MCF 10A (cell line): ENCODE results near the gene HELZ. TPM values are rescaled to one million over a fixed set of nuclear protein-coding genes. Genes with fewer than 3 reads are reported as not detected.

ENCODE experiments used
- BruUV-seq: library from RNA; stranded (reverse); fragments of 400-500 nt; replicated peaks from 2 replicates; lab custom pipeline; 2021; lab: Mats Ljungman, UMichigan
- CTCF ChIA-PET: fragments of 300-600 bp; sonication (Branson Sonifier 250); formaldehyde crosslinking; extraction: SDS; loops from one replicate; lab custom pipeline; 2021; ENCODE audit warnings: antibody characterized with exemption, inconsistent platforms; lab: Yijun Ruan, JAX
- POLR2A ChIA-PET: fragments of 300-600, 350-650 bp; sonication (Branson Sonifier 250); formaldehyde crosslinking; extraction: SDS; loops from one replicate; lab custom pipeline; 2020; ENCODE audit warnings: antibody characterized with exemption, inconsistent platforms; lab: Yijun Ruan, JAX
- DNase-seq: peaks from one replicate; pipeline ENCODE4 v3.0.0-alpha.2; 2018; ENCODE audit not compliant: unreplicated experiment
- H3K27ac Mint-ChIP-seq: one replicate; pipeline ENCODE4 v1.8.0; 2022; ENCODE audit warnings: mild to moderate bottlenecking, low read depth, mixed read lengths; ENCODE audit not compliant: unreplicated experiment
- H3K27me3 Mint-ChIP-seq: one replicate; pipeline ENCODE4 v1.8.0; 2022; ENCODE audit warnings: mixed read lengths; ENCODE audit not compliant: insufficient read depth, unreplicated experiment
- H3K36me3 Mint-ChIP-seq: one replicate; pipeline ENCODE4 v1.8.0; 2022; ENCODE audit warnings: mild to moderate bottlenecking, moderate library complexity, mixed read lengths; ENCODE audit not compliant: insufficient read depth, unreplicated experiment
- H3K4me1 Mint-ChIP-seq: one replicate; pipeline ENCODE4 v1.8.0; 2022; ENCODE audit warnings: mixed read lengths; ENCODE audit not compliant: insufficient read depth, unreplicated experiment
- H3K4me3 Mint-ChIP-seq: one replicate; pipeline ENCODE4 v1.8.0; 2022; ENCODE audit warnings: mild to moderate bottlenecking, moderate library complexity, mixed read lengths; ENCODE audit not compliant: unreplicated experiment
- H3K9me3 Mint-ChIP-seq: one replicate; pipeline ENCODE4 v1.8.0; 2022; ENCODE audit warnings: mixed read lengths; ENCODE audit not compliant: unreplicated experiment
- intact Hi-C: fragments of 100-400 bp; cut with micrococcal nuclease; formaldehyde crosslinking; loops from 2 replicates; pipeline ENCODE4 v1.14.1; 2022
- total RNA-seq: library from RNA; stranded (reverse); gene quantifications from 2 replicates; pipeline ENCODE4 v1.2.3, GENCODE V29; 2022
- TF ChIP-seq, protein P1 (sequence below): fragments of 200-600 bp; IDR thresholded peaks from one replicate; pipeline ENCODE4 v1.8.0; 2022; ENCODE audit warnings: antibody characterized with exemption, mild to moderate bottlenecking; ENCODE audit not compliant: unreplicated experiment

HELZ gene
- total RNA-seq, 1 experiment from 2014 or later, result 71.7 TPM

GRCh38 chr17:67049025-67049739, 195.8 kb downstream of the HELZ start:
- no peak for DNase-seq
- BruUV-seq, result no TSS peak
- H3K4me1 Mint-ChIP-seq, result peaks cover 9% of the 10 kb centered on the region
- no peaks in the 10 kb centered on the region for H3K36me3 Mint-ChIP-seq
- no peak overlapping the region for H3K27ac Mint-ChIP-seq
- TF ChIP-seq, protein P1, sequence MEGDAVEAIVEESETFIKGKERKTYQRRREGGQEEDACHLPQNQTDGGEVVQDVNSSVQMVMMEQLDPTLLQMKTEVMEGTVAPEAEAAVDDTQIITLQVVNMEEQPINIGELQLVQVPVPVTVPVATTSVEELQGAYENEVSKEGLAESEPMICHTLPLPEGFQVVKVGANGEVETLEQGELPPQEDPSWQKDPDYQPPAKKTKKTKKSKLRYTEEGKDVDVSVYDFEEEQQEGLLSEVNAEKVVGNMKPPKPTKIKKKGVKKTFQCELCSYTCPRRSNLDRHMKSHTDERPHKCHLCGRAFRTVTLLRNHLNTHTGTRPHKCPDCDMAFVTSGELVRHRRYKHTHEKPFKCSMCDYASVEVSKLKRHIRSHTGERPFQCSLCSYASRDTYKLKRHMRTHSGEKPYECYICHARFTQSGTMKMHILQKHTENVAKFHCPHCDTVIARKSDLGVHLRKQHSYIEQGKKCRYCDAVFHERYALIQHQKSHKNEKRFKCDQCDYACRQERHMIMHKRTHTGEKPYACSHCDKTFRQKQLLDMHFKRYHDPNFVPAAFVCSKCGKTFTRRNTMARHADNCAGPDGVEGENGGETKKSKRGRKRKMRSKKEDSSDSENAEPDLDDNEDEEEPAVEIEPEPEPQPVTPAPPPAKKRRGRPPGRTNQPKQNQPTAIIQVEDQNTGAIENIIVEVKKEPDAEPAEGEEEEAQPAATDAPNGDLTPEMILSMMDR, result no peak
- intact Hi-C loops, result no loop called here
- ChIA-PET POLR2A (no interaction called here), CTCF (no interaction called here)
- no peak overlapping the region for H3K4me3 Mint-ChIP-seq
- peaks cover 13% of the 10 kb centered on the region for H3K9me3 Mint-ChIP-seq
- H3K27me3 Mint-ChIP-seq, result no peaks in the 10 kb centered on the region

DNA sequence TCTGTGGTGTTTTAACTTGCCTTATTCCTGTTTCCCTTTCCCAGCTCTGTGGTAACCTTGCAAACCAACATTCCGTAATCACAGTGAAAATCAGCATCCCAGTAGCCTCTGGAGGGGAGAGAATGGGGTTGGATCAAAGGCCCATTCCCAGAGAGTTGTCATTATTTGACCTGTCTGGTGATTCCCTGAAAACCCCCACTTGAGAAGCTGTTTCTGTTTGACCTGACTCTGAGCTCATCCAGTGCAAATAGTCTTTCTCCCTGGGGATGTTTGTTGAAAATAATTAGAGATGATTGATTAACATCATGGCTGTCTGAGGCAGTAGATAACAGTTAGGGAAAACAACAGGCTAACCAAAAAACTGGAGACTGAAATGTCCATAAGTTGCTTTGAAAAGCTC, 197.6 kb downstream of the HELZ start:
- no peak overlapping the region for H3K27ac Mint-ChIP-seq
- intact Hi-C loops, result no loop called here
- peaks cover 13% of the 10 kb centered on the region for H3K9me3 Mint-ChIP-seq
- TF ChIP-seq, protein P1, result no peak
- no TSS peak for BruUV-seq
- H3K27me3 Mint-ChIP-seq, result peaks cover 9% of the 10 kb centered on the region
- no peak for DNase-seq
- ChIA-PET POLR2A (no interaction called here), CTCF (interaction anchor here (0.8 kb wide), 1 partner anchor 22 kb away, joined by 3 read pairs; no protein-coding TSS in a partner anchor)
- no peaks in the 10 kb centered on the region for H3K36me3 Mint-ChIP-seq
- no peak overlapping the region for H3K4me3 Mint-ChIP-seq
- H3K4me1 Mint-ChIP-seq, result peaks cover 13% of the 10 kb centered on the region

GRCh38 chr17:67046398-67046797, 198.6 kb downstream of the HELZ start:
- Mint-ChIP-seq H3K4me1 (peaks cover 14% of the 10 kb centered on the region), H3K27me3 (peaks cover 9% of the 10 kb centered on the region), H3K9me3 (peaks cover 15% of the 10 kb centered on the region), H3K4me3 (no peak overlapping the region), H3K36me3 (no peaks in the 10 kb centered on the region), H3K27ac (no peak overlapping the region)
- ChIA-PET POLR2A (no interaction called here), CTCF (no interaction called here)
- intact Hi-C loops, result no loop called here
- DNase-seq, result no peak
- TF ChIP-seq, protein P1, result no peak
- no TSS peak for BruUV-seq

DNA sequence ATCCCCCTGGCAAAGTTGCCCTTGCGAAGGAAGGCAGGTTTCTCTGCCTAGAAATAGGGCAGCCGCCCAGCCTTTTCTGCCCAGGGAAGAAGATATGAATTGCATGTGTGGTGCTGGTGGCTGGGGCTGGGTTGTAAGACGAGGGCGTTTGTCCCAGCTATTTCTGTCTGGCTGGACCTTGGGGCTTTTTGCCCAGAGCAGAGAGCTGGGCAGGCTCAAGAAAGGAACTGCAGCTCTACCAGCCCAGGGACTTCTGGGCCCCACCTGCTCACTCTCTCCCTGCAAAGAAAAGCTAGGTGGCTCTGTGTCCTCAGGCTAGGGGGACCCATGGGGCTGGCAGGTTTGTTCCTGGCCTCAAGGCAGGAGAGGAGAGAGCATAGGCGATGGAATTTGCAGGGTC, 200.1 kb downstream of the HELZ start:
- peaks cover 14% of the 10 kb centered on the region for H3K4me1 Mint-ChIP-seq
- intact Hi-C loops, result no loop called here
- H3K27ac Mint-ChIP-seq, result no peak overlapping the region
- no TSS peak for BruUV-seq
- H3K27me3 Mint-ChIP-seq, result peaks cover 9% of the 10 kb centered on the region
- H3K4me3 Mint-ChIP-seq, result no peak overlapping the region
- CTCF ChIA-PET, result no interaction called here
- no peaks in the 10 kb centered on the region for H3K36me3 Mint-ChIP-seq
- DNase-seq, result no peak
- POLR2A ChIA-PET, result no interaction called here
- TF ChIP-seq, protein P1, result no peak
- H3K9me3 Mint-ChIP-seq, result peaks cover 21% of the 10 kb centered on the region
